NCI-H1436 (cell line): ENCODE data around the gene TMTC2.

Experiments used
- DNase-seq: peaks from one replicate; lab custom pipeline; 2025; lab: John Stamatoyannopoulos, UW

TMTC2 gene

DNA sequence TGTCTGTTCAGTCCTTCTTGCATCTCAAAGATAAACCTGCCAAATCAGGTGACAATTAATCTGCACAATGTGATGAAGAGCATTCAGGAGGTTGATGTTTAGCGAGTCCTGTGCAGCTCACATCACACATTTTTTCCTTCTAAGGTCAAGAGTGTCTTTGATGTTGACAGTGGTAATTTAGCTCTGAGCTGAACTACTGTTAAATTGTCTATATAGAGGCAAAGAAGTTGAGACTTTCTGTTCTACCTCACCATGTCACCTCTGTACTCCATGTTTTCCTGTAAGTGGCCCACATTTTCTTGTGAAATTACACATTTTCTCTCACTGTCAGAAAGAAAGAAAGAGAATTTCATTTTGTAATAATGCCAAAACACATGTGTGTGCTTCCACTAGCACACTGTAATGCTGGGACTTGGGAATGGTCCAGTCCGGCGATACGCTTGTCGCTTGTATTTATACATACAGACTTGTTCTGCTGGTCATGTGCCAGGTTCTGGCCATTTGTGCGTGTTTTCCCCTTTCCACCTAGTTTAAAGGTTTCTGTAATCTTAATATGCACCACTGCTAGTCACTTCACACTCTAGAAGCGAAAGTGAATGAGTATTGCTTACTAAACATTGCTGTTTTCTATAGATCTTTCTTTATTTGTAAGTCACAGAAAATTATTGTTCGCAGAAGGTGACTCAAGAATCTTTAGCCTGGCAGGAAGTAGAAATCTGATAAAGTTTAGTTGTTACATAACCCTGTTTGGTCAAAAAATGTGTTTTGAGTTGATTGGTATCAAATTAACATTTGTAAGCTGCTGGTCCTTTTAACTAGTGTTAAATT, 328.9 kb downstream of the TMTC2 start:
- no peak for DNase-seq

DNA sequence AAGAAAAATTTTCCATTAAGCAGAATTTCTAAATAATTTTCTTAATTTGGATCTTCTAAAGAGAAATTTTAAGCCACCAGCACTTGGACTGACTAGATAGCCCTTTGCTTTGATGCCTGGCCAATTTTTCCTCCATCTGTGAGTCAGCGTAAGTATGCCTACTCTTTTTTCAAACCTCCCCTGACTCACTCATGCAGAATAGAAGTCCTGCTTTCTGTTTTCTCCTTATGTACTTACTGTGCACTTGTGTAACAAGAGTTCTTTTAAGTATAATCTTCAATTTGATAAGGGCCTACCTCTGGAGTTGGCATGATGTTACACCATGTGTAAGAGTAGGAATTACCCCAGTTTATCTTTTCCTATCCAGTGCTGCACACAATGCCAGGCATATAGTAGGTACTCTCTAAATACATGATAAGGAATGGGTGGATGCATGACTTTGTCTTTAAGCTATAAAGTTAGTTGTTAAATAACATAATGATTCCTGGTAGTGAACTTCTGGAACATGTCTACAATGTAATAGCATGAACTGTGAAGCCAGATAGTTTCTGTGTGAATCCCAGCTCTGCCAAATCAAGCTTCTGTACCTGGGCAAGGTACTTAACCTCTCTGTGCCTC, 329.6 kb downstream of the TMTC2 start:
- no peak for DNase-seq

DNA sequence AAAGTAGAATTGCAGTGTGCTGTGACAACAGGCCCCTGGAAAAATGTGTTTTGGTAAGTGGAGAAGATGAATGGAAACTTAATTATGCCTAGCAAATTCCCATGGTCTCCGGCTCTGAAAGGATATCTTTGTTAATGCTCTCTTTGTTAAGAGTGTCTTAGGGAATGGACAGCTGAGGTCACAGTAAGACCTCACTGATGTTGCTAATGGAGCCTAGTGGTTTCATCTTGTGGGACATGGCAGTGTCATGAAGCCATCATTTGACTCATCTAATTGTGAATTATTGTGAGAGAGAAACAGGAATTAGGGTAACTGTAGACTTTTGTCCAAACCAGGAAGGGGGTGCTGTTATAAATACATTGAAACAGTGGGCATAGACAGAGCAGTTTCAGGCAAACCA, 330.3 kb downstream of the TMTC2 start:
- DNase-seq = no peak

DNA sequence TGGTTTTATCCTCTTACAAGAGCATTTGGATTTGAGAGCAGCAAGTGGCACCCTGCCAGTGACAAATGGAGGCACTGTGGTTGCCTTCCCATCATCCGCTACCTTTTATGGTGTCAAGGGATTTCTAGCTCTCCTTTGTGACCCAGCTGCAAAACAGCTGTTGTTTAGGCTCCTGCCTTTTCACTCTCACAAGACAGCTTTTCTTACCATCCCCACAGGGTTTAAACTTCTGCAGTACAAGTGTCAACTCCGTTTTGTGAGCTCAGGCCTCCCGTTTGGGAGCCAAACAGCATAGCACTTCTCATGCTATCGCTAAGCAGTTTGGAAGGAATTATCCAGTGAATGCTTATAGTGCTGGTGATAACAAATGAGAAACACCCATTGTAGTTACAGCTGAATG, 331.4 kb downstream of the TMTC2 start:
- DNase-seq = no peak

DNA sequence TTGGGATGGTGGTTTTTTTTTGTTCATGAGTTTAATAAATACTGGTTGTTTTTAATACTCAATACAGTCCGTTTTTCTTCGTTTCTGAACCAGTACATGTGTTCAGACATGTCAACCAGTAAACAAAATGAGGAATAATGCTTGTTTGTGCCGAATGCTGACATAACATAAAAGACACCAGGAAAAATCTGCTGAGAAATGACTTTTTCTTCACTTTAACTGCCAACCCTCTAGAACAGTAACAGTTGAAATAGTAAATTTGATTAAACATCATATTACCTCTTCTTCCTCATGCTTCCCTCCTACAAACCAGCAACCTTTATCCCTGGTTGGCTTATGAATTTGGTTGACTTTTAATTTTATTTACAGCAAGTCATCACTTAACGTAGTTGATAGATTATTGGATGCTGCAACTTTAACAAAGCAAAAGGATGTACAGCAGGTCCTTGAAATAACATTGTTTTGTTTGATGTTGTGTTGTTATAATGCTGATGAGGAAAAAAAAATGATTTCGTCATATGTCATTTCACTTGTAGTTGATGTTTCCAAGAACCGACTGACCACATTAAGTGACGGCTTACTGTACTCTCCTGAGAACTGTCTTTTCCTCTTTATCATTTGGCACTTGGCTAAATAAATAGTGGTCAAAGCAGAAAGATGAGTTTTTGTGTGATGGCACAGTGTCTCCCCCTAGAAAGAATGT, 340.5 kb downstream of the TMTC2 start:
- DNase-seq = no peak

DNA sequence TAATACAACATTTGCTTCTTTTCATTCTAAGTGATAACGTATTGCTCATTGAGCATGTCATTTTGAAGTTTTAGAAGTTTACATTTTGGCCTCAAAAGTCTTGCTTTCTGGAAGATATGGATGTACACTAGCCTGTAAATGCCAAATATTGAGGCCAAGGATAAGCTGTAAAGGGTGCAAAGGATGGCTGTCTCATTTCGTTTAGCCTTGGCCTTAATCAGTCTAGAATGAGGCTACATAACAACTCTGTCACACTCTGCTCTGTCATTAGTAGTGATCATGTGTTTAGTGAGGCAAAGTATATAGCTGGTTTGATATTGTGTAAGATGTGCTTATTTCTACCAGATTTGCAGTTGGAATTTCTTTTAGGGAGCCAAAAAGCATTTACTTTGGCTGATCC, 344.5 kb downstream of the TMTC2 start:
- DNase-seq = no peak

DNA sequence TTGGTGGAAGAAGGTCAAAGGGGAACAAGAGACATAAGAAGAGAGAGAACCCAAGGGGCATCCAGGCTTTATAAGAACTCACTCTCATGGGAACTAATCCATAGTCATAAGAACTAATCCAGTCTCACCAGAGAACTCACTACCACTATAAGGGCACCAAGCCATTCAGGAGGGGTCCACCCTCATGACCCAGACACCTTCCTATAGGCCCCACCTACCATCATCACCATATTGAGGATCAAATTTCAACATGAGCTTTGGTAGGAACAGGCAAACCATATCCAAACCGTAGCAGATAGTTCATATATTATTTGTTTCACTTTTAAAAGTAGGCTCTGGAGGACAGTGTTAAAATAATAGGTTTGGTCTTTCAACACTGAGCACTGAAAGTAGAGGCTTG, 350.1 kb downstream of the TMTC2 start:
- DNase-seq = no peak

DNA sequence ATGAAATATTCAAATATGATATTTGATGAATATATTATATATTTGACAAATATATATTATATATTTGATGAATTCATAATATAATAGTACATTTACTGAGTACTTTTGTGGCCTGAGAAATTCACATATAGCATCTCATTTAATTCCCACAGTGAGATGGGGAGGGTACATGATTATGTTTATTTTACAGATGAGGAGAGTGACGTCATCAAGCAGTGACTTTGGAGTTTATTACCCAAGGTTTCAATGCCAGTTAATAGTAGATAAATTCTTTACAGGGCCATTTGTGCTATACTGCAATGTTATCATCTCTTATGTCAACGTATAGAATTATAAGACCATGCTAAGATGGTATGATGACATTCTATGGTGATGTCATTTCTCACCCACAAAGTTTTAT, 352.7 kb downstream of the TMTC2 start:
- DNase-seq = no peak

DNA sequence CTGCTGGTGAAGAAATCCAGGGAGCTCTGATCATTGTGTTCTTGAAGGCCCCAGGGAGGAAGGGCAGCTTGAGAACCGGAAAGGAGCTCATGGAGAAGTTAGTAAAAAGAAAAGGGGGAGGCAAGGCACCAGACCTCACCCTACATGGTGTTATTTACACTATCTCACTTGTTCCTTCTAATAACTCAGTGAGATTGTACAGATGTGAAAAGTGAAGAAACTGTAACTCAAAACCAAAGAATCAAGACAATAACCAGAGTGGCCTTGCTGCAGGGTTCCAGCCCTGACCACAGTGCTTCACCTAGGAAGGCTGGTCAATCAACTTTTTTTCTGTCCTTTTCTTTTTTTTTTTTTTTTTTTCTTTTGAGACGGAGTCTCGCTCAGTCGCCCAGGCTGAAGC, 353.6 kb downstream of the TMTC2 start:
- DNase-seq = no peak

DNA sequence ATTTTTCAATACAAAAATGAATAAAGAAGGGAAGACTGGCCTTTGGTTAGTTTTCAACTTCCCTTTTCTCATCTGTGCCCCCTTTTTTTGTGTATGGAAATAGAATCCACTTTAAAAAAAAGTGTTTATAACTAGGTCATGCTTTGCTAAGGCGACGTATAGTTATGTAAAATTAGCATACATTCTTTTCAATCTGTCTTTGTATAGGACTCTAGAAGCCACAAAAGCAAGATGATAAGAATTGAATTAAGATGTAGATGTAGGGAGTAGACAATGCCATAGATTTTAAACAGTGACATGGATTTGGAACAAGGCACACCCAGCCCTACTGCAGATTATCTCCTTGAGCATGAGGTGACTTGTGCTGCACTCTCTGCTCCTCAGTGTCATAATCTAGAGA, 354.3 kb downstream of the TMTC2 start:
- DNase-seq = no peak

DNA sequence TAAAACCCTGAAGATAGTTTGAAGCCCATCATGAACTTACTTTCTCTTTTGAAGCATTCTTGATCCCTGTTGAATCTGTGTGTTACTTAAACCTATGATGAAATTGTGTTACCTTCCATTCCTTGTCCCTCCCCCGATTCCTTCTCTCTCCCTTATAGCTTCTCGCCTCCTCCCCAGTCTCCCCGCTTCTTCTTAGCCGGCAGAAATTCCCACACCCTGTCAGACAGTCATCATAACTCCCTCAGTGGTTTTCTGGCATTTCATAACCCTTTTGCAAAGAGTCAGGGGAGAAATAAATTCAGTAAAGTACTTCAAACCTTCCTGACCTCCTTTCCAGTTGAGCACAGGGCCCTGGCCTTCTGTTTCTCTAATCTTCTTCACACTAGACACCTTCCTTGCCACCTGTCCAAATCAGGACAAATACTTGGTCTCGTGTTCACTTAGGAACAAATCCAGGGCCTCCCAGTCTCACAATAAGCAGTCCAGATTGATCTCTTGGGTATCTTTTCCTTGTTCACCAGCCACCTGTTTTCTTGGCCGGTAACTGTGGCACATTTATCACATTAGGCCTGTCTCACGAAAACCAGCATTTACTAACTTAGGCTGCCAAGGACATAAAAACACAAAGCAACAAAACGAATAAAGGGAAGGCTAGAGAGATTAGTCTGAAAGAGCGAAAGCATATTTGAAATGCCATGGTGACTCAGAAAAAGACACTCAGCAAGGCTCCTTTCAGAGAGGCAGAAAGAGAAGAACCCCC, 355.9 kb downstream of the TMTC2 start:
- DNase-seq = no peak

DNA sequence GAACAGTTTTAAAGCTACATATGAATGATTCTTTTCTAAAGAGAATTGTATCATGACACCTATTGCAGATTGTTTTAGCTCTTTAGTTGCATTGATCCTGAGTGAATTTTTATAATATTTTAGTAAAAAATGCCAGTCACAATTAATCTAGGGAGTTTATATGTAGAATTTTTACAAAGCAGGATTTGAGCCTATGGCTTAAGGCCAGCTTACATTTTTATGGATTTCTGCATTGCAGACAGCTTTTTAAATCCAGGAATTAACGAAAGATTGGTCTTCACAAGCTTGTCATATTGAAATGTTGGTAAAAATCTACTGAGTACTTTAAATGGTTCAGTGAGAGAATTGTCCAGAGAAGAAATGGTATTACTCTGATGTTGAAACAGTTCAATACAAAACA, 358.0 kb downstream of the TMTC2 start:
- DNase-seq = no peak

DNA sequence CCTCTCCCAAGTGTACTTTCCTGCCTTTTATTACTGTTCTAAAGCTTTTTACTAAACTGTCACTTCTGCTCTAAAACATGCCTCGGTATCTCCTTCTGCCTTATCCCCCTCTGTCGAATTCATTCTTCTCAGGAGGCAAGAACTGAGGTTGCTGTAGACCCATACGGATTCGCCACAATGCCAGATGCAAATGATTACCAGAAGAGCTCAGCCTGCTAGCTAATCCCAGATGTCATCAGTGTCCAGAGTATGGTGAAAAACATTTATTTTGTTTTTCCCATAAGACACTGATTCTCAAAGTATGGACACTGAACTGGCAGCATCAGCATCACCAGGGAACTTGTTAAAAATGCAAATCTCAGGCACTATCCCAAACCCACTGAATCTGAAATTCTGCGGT, 359.3 kb downstream of the TMTC2 start:
- DNase-seq = no peak

DNA sequence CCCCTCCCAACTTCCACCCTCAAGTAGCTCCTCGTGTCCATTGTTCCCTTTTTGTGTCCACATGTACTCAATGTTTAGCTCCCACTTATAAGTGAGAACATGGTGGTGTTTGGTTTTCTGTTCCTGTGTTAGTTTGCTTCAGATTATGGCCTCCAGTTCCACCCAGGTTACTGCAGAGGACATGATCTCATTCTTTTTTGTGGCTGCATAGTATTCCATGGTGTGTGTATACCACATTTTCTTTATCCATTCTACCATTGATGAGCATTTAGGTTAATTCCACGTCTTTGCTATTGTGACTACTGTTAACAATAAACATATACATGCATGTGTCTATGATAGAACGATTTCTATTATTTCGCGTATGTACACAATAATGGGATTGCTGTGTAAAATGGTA, 362.6 kb downstream of the TMTC2 start:
- no peak for DNase-seq

DNA sequence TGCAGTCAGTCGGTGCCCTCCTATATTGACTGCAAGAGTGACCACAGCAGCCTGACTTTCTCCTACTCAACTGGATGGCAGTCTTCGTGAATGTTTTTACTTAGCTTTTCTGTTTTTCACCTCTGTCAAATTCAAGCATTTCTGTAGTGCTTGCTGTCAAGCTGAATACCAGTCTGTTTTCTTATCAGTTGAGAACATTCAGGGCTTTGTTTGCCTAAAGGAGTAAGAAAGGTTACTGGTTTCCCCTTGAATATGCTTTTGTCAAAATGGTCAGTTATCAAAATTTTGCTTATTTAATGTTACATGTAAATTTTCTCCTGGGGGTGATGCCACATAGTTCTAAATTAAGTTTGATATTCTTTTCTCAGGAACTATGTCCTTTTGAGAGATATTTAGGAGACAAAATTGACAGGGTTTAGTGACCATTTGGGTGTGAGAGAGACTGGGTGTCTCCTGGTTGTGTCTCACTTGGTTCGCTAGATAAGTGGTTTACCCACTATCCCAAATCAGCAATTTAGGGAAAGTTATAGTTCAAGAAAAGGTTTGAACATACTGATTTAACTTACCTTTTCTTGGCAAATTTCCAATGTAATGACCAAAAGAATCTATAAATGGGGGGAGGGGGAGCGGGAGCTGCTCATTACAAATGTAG, 366.3 kb downstream of the TMTC2 start:
- no peak for DNase-seq

DNA sequence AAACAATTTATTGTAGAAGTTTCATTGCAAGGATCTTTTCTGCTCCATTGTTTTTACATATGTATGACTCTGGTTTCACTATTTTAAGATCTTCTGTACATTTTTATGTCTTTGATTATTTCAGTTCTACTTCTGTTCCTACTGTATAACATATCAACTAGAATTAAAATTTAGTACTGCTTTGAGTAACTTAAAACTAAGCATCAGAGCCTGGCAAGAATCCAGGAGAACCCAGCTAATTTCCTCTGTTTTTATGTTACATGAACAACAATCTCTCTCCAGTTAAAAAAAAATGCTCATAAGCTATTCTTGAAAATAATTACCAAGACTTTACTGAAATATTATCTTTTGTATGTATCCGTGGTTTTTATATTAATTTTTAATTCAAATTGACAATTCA, 370.7 kb downstream of the TMTC2 start:
- DNase-seq = no peak

DNA sequence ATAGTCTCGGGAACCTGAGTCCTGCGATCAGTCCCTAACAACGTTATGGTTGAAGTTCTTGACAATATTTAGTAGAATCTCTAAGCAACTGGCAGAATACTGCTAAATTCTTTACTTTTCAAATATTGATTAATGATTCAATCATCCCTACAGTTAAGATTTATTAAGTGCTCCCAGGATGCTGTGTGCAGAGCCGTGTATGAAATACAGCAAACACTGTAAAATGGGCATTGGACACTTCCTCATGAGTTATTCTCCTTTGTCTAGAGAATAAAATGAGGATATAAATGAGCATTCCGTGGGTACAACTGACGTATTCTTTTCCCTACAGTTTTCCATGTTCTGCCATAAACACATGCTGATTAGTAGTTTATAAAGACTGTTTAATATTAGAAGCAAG, 372.4 kb downstream of the TMTC2 start:
- DNase-seq = no peak

DNA sequence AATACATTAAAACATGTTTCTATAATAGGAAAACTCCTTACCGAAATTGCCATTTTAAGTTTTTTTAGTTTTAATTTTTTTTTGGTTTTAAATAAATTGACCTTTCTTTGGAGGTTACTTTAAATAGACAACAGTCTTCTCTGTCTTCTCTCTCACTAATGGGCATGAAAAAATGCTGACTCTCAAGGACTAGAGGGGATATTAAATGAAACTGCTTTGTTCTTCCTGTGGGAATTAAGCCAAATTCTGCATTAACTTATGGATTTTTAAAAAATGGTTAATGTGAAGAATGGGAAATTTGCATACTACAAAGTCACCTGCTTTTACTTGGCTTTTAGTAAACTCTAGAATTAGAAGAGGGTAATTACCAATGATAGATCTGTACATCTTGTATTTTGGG, 378.9 kb downstream of the TMTC2 start:
- no peak for DNase-seq

DNA sequence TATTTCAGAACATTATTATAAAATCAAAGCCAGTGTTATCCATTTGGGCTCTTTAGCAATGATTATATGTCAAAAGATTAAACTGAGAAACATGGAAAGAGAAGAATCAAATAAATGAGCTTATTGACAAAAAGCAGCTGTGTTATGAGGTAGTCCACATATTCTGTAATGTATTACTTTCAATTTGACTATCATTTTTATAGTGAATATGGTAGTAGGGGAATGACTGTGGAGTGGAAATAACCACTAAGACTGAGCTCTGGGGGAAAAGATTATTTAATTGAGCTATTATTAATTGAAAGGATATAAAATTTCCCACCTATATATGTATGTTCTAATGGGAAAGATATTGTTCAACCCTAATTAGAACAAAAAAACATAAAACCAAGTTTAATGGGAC, 381.3 kb downstream of the TMTC2 start:
- DNase-seq = no peak

DNA sequence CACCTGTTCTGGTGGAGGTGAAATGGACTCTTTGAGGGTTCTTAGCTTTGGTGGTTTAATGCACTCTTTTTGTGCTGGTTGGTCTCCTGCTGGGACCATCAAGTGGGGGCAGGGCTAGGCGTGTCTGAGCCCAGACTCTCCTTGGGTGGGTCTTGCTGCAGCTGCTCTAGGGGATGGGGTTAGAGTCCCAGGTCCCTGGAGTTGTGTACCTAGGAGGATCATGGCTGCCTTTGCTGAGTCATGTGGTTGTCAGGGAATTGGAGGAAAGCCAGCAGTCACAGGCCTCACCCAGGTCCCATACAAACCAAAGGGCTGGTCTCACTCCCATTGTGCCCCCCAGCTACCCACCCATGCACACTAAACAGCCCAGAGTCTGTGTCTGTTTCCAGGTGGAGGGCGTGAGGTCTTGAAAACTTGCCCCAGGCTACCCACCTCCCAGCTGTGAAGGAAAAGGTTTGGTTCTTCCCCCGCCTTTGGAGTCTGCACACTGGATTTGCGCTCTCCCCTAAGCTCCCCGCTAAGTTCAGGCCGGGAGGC, 387.7 kb downstream of the TMTC2 start:
- DNase-seq = no peak

DNA sequence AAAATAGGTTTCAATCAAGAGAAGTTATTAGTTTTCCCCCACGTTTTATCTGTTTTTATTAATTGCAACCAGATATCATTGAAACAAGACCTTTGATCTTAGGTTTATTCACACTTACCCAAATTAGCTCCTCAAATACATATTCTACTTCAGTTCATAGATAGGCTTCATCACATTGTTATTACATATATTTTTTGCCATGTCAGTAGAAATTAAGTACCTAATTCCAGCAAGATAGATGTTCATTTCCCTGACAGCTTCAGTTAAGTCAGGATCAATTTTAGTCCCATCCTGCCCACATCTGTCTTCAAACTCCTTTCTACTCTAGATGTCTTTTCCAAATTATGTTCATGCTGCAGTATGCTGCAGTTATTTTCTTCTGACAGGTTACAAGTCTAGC, 388.8 kb downstream of the TMTC2 start:
- DNase-seq = no peak

DNA sequence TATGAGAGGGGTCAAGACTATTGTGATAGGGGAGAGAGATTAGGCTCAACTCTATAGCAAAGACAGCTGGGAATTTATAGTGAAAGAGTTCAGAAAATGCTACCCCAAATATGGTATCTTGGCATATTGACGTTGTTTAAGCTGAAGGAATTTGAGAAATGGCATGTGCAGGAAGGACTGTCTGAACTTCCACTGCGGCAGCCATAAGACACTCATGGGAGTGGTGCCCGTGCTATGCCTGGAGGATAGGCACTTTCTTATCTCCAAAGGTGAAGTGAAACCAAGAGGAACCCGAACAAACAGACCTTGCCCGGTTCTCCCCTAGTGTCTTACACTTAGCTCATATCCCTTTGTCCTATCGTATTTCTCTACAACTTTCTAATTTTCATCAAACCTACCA, 390.3 kb downstream of the TMTC2 start:
- no peak for DNase-seq
